OCI-LY1 (cell line): ENCODE measurements around the gene NKAIN2.

Experiments used
- H2AFZ ChIP-seq: fragments of 200-600 bp; sonication (generic), shearing (Covaris generic); 2 replicates; pipeline ENCODE4 v1.6.0; 2014; ENCODE audit warnings: antibody characterized with exemption, mild to moderate bottlenecking, low read length
- H3F3A ChIP-seq: fragments of 200-600 bp; sonication (generic), shearing (Covaris generic); 2 replicates; pipeline ENCODE4 v1.6.0; 2014; ENCODE audit warnings: mild to moderate bottlenecking, antibody characterized with exemption, low read length, moderate library complexity; ENCODE audit not compliant: insufficient read depth
- H3K27ac ChIP-seq: fragments of 200-600 bp; sonication (generic); 2 replicates; pipeline ENCODE4 v1.5.1; 2014; ENCODE audit warnings: low read length, mixed run types, mild to moderate bottlenecking, low read depth; ENCODE audit not compliant: poor library complexity, severe bottlenecking
- H3K27me3 ChIP-seq: fragments of 200-600 bp; sonication (generic); 2 replicates; pipeline ENCODE4 v1.6.0; 2014; ENCODE audit warnings: antibody characterized with exemption, mild to moderate bottlenecking, low read length, moderate library complexity; ENCODE audit not compliant: insufficient read depth
- H3K36me3 ChIP-seq: fragments of 200-600 bp; sonication (generic); 2 replicates; pipeline ENCODE4 v1.6.1; 2014; ENCODE audit warnings: mild to moderate bottlenecking, antibody characterized with exemption, low read length, moderate library complexity, mixed read lengths; ENCODE audit not compliant: insufficient read depth
- H3K4me1 ChIP-seq: fragments of 200-600 bp; sonication (generic); 2 replicates; pipeline ENCODE4 v1.5.1; 2014; ENCODE audit warnings: mild to moderate bottlenecking, low read length, moderate library complexity; ENCODE audit not compliant: insufficient read depth, severe bottlenecking
- H3K4me2 ChIP-seq: fragments of 200-600 bp; sonication (generic), shearing (Covaris generic); 2 replicates; pipeline ENCODE4 v1.6.1; 2014; ENCODE audit warnings: low read length
- H3K4me3 ChIP-seq: fragments of 200-600 bp; sonication (generic); 2 replicates; pipeline ENCODE4 v1.5.1; 2014; ENCODE audit warnings: low read length, low read depth, mild to moderate bottlenecking, mixed read lengths; ENCODE audit not compliant: poor library complexity, severe bottlenecking
- H3K79me2 ChIP-seq: fragments of 200-600 bp; shearing (Covaris generic); 2 replicates; pipeline ENCODE4 v1.6.1; 2016; ENCODE audit warnings: mixed run types, low read length, mixed read lengths; ENCODE audit not compliant: insufficient read depth
- H3K9ac ChIP-seq: fragments of 200-600 bp; sonication (generic), shearing (Covaris generic); 2 replicates; pipeline ENCODE4 v1.6.1; 2014; ENCODE audit warnings: mild to moderate bottlenecking, low read length, mixed read lengths
- H3K9me2 ChIP-seq: fragments of 200-600 bp; sonication (generic), shearing (Covaris generic); 2 replicates; pipeline ENCODE4 v1.6.1; 2014; ENCODE audit warnings: low read depth, mild to moderate bottlenecking, low read length, mixed read lengths
- H3K9me3 ChIP-seq: fragments of 200-600 bp; shearing (Covaris generic); 2 replicates; pipeline ENCODE4 v1.6.1; 2014; ENCODE audit warnings: low read length, mixed read lengths
- H4K20me1 ChIP-seq: fragments of 200-600 bp; sonication (generic), shearing (Covaris generic); 2 replicates; pipeline ENCODE4 v1.6.0; 2016; ENCODE audit warnings: mild to moderate bottlenecking, low read length; ENCODE audit not compliant: insufficient read depth
- CTCF ChIP-seq: fragments of 200-600 bp; sonication (generic), shearing (Covaris generic); IDR thresholded peaks from 2 replicates; pipeline ENCODE4 v1.5.1; 2017; ENCODE audit warnings: mild to moderate bottlenecking, antibody characterized with exemption, low read length, moderate library complexity, mixed read lengths
- EZH2 ChIP-seq: fragments of 200-600 bp; sonication (generic), shearing (Covaris generic); IDR thresholded peaks from 2 replicates; pipeline ENCODE4 v1.8.0; 2017; ENCODE audit warnings: borderline replicate concordance, mixed run types, mild to moderate bottlenecking, antibody characterized with exemption, low read length, moderate library complexity, mixed read lengths

Gene NKAIN2

GRCh38 chr6:124487623-124488431, 684.2 kb downstream of the NKAIN2 start:
- Histone ChIP-seq H3K36me3 (no peaks in the 10 kb centered on the region), H3K4me2 (no peak overlapping the region), H3K4me3 (no peak overlapping the region), H3K4me1 (no peaks in the 10 kb centered on the region), H3F3A (no peaks in the 10 kb centered on the region), H3K9me2 (no peaks in the 10 kb centered on the region), H3K9me3 (no peaks in the 10 kb centered on the region), H2AFZ (no peak overlapping the region), H3K79me2 (no peaks in the 10 kb centered on the region), H3K9ac (no peak overlapping the region), H3K27ac (no peak overlapping the region), H3K27me3 (no peaks in the 10 kb centered on the region), H4K20me1 (no peaks in the 10 kb centered on the region)
- TF ChIP-seq EZH2: no peak
- no peak for TF ChIP-seq CTCF

GRCh38 chr6:124490122-124490521, 686.5 kb downstream of the NKAIN2 start:
- H3K36me3 ChIP-seq: no peaks in the 10 kb centered on the region
- no peak overlapping the region for H3K27ac ChIP-seq
- H3K9me2 ChIP-seq: no peaks in the 10 kb centered on the region
- no peaks in the 10 kb centered on the region for H3K4me1 ChIP-seq
- no peaks in the 10 kb centered on the region for H3K9me3 ChIP-seq
- TF ChIP-seq CTCF: no peak
- no peak for TF ChIP-seq EZH2
- H4K20me1 ChIP-seq: no peaks in the 10 kb centered on the region
- H3K9ac ChIP-seq: no peak overlapping the region
- no peaks in the 10 kb centered on the region for H3F3A ChIP-seq
- no peaks in the 10 kb centered on the region for H3K27me3 ChIP-seq
- H3K79me2 ChIP-seq: no peaks in the 10 kb centered on the region
- H2AFZ ChIP-seq: no peak overlapping the region
- H3K4me2 ChIP-seq: no peak overlapping the region
- H3K4me3 ChIP-seq: no peak overlapping the region

GRCh38 chr6:124493259-124493658, 689.6 kb downstream of the NKAIN2 start:
- H3K4me1 ChIP-seq: no peaks in the 10 kb centered on the region
- no peaks in the 10 kb centered on the region for H3K36me3 ChIP-seq
- H3K4me2 ChIP-seq: no peak overlapping the region
- no peak for TF ChIP-seq CTCF
- no peak for TF ChIP-seq EZH2
- H2AFZ ChIP-seq: no peak overlapping the region
- H3K4me3 ChIP-seq: no peak overlapping the region
- H3K9me2 ChIP-seq: no peaks in the 10 kb centered on the region
- no peaks in the 10 kb centered on the region for H3K27me3 ChIP-seq
- no peaks in the 10 kb centered on the region for H3F3A ChIP-seq
- no peak overlapping the region for H3K9ac ChIP-seq
- no peaks in the 10 kb centered on the region for H3K9me3 ChIP-seq
- H4K20me1 ChIP-seq: no peaks in the 10 kb centered on the region
- H3K79me2 ChIP-seq: no peaks in the 10 kb centered on the region
- no peak overlapping the region for H3K27ac ChIP-seq
